22Rv1 (cell line): ENCODE data around the gene PAQR3.

Experiments
- CTCF ChIP-seq: fragments of 450-650 bp; IDR thresholded peaks from 2 replicates; pipeline ENCODE4 v1.5.1; 2017; ENCODE audit warnings: mild to moderate bottlenecking
- ZFX ChIP-seq: fragments of 450-650 bp; IDR thresholded peaks from 2 replicates; pipeline ENCODE4 v1.6.1; 2017; ENCODE audit warnings: antibody characterized with exemption, borderline replicate concordance

- TF ChIP-seq CTCF (no peak), ZFX (no peak)
These were observed 36.6 kb upstream of the PAQR3 start for GRCh38 chr4:78975865-78976264.
